Measurements from ENCODE around the gene KCTD11.
A peak's percentile ranks its signal among the peaks of the same experiment; 100 is the strongest.

Gene KCTD11

DNA sequence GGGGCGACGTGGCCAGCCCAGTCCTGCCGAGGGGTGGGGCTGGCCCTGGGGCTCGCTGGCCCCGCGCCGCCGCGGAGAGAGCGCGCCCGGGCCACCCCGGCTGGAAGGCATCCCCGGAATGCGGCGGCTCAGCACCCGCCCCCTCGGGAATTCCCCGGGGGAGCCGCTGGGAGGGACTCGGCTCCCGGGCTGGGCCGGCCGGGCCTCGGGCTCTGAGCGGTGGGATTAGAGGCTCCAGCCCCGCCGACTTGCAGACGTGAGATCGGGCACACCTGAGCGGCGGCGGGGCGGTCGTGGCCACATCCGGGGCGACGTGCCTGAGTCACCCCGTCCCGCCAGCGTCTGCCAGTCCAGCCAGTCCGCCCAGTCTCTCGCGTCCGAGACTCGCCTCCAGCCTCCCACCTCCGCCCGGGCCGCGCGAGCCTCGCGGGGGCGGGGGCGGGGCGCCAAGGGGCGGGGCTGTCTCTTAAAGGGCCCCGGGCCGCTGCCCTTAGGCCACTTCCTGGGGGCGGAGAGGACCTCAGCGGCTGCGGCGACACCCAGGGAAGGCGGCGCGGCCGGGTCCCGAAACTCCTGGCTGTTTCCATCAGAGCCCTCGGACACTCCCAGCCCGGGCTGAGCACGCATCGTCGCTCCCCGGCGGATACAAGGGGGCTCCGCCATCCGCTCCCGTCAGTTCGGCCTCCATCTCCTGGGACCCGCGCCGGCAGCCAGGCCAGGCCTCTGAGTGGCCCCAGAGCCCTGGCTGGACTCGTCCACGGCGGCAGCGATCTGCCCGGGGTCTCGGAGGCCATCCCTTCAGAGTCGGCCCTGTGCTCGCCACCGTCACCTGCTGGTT lies at the start of gene KCTD11:
Gene KCTD11 (plus strand): TSS at position 498 of the 838 bp plus-strand sequence.
- DNase-seq, result peak; percentile 17

DNA sequence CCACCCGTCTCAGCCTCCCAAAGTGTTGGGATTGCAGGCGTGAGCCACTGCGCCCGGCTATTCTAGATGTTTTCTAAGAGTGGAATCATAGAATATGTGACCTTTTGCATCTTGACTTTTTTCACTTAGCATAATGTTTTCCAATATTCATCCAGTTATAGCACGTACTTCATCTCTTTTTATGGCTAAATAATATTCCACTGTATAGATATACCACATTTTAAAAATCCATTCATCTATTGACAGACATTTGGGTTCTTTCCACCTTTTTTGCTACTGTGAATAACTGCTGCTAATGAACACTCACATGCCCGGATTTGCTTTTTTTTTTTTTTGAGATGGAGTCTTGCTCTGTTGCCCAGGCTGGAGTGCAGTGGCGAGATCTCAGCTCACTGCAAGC lies 47.8 kb upstream of the KCTD11 start:
- no peak for DNase-seq

DNA sequence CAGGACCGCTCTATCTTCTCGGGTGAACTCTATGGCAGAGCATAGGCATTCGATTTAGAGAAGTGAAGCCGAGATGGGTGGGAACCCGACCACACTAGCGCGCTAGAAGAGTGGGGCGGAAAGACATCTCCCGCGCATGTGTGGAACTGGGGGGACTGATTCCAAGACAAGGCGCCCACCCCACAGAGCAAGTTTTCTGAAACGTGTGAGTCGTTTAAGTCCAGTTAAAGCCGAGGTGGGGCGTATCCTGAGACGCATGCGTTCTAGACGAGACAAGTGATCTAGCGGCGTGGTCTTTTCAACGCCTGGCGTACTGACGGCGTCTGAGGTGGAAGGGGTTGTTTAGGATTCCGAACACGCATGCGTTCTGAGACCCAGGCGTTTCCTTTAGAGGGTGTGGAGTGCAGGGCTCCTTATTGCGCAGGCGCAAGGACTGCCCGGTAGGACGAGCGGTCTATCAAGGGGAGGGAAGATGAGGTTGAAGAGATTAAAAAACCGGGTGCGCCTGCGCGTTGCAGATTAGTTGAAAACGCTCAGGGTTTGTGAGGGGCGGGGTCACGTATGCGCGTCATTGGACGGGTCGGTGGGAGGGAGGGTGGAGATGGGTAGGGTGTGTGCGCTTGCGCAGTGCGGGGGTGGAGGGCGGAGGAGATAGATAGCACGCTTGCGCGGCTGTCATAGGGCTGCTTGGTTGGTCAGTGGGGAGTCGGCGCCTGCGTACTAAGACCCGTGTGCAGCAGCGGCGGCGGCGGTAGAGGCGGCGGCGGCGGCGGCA lies 44.9 kb upstream of the KCTD11 start, which contains the start of gene EIF5A:
Gene EIF5A (plus strand): TSS at position 718 of the 775 bp plus-strand sequence. CDS start 2,008 bp downstream, outside the sequence.
- peak; percentile 99 for DNase-seq

DNA sequence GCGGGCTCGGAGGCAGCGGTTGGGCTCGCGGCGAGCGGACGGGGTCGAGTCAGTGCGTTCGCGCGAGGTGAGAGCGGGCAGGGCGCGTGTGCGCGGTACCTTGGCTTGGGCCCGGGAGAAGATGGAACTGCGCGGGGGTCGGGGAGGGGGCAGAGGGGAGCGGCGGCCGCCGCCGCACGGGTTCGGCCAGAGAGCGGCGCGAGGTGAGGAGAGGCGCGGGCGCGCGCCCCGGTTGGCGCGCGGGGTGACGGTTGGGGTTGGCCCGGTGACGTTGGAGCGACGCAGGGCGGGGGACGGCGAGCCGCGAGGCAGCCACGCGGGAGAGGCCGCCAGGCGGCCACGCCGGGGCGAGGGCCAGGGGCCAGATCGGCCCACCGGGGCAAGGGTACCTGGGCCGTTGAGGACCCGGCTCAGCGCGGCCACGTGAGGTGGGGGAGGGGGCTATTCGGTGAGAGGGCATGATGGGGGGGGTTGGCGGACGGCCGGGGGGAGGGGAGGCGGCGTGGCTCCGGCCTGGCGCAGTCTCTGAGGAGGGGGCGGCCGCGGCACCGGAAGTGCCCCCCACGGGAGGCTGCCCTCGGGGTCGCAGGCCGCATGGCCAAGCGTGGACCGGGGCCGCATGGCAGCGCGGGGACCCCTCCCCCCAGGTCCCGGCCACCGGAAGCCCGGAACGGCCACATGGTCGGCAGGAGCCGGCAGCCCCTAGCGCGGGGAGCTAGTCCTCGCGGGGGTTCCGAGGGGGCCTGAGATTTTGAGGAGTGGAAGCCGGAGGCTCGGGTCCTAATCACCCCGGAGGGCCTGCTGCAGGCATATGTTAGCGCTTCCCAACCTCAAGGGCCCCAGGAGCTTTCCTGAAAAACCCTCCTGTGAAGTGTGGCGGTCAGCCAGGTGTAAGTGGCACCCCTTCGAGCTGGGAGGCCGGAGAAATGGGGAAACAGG lies 44.0 kb upstream of the KCTD11 start:
- no peak for DNase-seq

DNA sequence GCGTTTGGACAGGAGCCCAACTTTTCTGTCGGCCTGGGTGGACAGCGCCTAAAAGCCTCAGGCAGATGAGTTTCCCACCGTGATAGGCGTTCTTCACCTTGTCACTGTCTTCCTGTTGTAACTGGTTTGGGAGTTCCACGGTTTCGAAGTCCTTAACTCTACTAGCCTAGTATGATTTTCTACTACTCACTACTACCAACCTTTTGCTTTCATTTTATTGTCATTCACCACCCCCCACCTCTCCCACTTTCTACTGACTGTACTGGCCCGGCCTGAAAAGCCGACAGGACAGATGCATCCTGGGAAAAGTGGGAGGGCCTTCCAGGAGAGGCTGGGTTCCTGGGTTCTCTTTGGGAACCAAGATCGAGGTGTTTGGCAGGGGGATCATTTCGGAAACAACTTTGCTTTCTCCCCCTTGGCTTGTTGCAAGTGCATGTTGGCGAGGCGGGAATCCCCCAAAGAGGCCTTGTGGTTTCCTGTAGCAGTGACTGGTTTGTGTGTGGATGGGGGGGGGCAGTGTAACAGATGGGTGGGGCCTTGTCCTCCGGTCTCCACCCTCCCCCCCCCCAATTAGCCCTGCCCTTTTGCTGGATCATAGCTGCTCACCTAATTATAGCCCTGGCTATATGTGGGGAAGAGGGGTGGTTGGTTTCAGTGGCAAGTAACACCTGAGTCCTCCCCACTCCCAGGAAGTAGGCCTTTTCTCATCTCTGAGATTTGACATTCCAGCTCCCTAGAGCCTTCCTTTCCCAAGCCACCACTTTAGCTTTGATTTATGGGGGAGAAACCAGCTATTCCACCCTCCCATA lies 43.1 kb upstream of the KCTD11 start:
- peak; percentile 75 for DNase-seq

DNA sequence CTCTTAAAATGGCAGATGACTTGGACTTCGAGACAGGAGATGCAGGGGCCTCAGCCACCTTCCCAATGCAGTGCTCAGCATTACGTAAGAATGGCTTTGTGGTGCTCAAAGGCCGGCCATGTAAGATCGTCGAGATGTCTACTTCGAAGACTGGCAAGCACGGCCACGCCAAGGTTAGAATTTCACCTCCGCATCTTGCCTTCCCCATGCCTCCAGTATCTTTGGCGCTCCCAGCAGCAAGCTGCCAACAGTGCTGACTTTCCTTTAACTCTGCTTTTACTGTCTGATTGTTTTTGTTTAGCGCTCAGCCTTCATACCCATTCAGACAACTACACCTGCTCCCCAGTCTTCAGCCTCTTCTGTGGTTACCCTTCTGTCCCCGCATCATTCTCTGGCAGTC lies 42.3 kb upstream of the KCTD11 start:
- DNase-seq, result no peak

DNA sequence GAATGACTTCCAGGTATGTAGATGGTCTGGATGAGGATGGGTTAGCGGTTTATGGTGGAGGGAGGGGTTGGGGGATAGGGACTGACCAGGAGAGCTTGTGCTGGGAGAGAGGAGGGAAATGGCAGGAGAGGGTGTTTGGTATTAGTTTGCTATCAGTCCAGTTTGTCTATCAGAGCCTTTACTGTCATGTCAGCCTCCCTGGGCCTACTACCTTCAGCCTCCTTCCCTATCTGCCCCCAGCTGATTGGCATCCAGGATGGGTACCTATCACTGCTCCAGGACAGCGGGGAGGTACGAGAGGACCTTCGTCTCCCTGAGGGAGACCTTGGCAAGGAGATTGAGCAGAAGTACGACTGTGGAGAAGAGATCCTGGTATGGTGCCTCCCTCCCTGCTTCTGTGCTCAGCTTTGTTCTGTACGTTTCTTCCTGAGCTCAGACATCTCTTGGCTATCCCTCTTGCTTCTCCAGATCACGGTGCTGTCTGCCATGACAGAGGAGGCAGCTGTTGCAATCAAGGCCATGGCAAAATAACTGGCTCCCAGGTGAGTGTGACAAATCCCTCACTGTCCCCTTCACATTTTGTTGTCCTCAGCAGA lies 40.8 kb upstream of the KCTD11 start:
- no peak for DNase-seq

DNA sequence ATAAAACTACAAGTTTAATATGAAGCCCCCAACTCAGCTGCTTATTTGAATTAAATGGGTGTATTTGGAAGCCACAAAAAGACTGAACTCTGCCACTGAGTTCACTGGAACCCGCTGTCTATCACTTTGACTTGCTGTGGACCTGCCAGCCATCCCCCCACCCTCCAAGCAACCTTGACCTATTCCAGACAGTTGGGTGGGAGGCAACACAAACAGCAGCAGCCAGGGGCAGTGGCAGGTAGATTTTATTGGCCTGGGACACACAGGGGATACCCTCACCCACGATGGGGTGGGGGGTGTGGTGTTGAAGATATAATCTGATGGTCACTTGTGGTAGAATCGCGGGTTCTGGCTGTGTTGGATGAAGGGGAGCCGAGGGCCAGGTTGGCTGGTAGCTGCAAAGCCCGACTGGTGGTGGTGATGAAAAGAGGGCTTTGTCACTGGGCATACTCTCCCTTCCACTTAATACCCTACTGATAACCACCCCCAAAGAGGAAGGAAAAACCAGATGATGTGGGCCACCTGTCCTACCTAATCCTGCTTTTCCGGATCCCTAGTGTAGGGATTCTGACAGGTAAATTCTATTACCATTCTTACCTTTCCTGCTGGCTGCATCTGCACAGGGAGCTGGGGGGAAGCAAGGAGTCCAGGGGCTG lies 39.4 kb upstream of the KCTD11 start:
- DNase-seq, result no peak

DNA sequence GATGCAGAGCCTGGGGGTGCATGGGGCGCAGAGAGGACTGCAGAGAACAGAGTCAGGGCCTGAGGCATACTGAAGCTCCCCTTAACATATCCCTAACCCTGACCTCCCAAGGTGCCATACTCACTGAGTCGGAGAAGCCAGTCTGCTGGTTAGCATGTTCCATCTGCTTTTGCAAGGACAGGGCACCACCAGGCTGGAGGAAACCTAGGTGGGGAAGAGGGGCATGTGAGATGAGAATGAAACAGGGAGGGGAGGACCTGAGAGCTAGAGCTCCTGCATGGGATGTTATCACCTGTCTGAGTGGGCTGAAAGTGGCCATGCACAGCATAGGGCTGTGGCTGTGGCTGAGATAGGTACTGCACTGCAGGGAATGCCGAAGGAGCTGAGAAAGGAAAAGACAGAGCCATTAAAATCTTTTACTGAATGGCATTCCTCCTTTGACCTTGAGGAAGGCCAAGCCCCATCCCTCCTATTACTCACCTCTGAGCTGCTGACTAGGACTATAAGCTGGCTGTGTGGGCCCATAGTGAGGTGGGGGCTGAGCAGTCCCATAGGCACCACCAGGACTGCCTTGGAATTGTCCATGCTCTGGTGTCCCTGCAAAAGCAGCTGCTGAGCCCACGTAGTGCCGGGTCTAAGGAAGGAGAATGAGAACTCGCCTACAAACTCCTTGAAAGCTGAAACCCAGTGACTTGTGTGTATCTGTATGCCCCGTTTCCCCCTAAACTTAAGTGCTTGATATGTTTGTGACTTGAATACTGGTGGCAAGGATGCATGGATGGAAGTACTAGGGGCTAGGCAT lies 38.7 kb upstream of the KCTD11 start:
- no peak for DNase-seq

DNA sequence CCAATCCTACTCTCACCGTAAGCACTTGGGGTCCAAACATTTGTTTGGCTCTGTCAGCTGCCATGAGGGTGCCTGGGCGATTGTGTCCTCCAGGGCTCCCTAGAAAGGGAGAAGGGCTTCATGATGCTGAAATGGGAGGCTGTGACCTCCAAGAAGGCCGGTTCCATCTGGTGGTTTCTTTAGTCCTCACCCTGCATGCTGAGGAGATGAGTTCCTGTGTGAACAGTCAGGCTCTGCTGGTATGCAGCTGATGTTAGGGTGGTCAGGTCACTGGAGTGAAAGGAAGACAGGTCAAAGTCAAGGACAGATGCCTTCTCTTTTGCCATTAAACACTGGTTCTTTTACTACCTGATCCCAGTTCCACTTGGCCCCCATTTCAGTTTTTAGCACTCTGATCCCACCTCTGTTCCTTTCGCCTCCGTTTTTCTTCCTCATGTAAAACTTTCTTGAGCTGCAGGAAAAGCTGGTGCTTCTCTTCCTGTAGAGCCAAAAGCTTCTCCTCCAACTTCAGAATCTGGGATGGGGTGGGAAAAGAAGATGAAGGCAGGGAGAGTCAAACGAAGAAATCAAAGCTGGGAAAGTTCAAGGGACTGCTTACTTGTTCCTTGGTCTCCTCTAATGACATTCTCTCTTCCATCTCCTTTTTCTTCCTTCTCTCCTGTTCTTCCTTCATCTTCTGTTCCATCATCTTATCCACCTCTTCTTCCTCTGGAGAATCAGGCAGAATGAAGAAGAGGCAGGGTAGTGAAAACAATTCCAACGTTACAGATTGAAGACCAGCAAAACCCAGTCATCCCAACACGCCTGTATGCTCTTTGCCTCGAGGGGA lies 37.9 kb upstream of the KCTD11 start:
- DNase-seq, result no peak

DNA sequence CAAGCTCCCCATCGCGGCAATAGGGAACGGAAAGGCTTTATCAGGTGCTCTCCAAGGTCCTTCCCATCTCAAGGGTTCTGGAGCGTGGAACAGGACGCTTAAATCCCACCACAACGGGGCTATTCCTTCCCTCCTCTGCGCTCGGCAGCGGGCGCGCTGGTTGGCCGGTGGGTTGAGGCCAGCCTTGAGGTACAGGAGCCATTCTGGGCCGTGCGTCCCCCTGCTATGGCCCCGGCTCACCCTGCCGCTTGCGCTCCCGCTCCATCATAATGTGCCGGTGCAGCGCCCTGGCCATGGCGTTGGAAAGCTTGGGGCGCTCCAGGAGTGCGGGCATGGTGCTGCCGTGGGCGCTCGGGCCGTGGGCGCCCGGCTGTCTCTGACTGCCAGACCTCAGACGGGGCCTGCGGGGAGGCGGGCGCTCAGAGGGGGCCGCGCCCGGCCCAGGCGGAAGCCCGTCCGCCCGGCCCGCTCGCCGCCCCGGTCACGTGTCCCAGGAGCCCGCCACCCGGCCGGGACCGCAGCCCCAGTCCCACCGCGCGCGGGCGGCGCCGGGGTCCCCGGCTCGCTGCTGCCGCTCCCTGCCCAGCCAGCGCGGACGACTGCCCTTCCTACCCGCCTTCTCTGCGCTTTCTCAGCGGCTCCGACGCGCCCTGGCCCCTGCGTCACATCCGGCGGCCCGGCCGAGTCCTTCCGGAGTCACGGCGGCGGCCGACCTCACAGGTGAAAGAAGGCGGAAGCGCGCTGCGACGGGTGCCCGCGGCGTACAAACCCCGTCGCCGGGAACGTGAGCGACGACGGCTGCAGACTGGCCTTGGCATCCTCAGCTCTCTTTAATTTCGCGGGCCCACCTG lies 37.0 kb upstream of the KCTD11 start, which contains the start of gene GPS2:
Gene GPS2 (minus strand): TSS at position 642 of the 851 bp plus-strand sequence. CDS start 308 bp downstream, at position 334.
- DNase-seq, result peak; percentile 70

DNA sequence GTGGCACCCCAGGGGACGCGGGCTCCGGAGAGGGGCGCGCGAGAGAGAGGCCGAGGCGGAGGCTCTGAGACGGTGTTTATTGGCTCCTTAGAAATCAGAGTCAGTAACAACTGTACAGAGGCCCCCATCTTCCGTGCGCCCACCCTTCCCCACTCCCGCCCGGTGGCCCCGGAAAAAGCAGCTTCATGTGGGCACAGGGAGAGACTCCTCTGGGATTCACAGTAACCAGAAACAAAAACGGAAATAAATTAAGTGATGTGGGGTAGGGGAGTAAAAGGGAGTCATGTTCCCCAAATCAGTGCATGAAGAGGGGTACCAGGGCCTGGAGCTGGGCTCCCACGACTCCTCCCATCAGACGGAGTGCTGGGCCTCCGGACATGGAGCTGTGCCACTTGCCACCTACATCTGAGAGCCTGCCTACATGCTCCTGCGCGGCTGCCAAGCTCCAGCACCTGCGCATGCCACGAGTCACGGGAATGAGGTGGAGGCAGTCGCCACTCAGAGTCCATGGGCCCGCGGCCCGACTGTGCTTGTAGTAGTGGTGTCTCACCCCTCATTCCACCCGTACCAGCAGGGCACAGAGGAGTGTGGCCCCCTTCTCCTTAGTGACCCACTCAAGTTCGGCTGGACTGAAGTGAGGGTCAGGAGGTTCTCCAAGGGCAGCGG lies 36.3 kb upstream of the KCTD11 start:
- DNase-seq, result no peak

DNA sequence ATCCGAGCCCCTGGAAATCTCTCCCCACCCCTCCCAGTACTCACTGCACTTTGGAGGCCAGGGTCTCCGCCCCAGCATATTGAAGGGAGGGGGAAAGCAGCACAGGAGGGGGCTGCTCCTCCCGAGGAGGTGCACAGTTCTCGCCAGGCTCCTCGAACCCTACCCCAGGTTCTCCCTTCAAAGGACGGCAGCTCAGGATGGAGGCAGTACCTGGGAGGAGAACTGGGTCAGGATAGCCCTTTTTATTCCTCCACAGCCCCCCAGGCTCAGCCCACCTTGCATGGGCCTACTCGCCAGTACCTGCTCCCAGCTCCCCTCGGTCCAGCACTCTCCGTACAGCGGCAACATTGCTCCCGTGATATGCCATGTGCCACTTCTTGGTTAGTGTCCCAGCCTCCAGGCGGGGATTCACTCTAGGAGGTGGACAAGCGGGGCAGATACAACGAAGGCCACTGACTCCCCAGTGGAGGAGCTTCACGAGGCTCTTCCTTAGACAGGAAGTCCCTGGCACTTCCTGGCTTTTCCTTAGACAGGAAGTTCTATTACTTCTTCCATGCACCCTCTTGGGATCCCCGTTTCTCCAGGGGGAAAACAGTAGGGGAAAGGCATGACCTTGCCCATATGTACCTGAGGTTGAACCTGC lies 34.7 kb upstream of the KCTD11 start:
- DNase-seq, result no peak

DNA sequence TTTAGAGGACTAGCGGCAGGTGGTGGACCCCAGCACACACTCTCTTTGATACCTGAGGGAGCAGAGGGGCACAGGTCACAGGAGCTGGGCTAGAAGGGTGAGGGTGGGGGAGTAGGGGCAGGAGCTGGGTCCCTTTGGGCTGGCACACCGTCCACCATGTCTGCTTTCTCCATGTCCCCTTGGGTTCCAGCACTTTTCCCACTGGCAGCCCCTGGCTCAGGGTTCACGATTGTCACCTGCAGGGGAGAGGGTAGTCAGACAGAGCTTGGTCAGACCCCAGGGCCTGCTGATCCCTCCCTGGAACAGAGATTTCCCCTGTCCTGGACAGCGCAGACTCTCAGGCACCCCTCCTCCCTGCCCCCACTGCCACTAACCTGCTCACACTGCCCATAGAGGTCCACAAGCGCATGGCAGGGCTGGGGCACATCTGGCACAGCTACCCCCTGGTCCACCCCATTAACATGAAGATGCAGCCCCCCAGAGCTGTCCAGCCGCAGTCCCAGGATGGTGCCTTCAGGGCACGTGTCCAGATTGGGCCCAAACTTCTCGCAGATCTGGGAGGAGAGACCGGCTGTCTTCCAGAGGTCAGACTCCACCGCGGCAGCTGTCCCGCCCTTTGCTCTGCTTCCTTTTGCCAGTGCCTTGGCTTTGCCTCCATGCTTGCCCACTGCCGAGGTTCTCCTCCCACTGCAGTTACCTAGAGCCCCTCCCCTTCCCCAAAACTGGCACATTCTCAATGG lies 33.7 kb upstream of the KCTD11 start:
- no peak for DNase-seq

DNA sequence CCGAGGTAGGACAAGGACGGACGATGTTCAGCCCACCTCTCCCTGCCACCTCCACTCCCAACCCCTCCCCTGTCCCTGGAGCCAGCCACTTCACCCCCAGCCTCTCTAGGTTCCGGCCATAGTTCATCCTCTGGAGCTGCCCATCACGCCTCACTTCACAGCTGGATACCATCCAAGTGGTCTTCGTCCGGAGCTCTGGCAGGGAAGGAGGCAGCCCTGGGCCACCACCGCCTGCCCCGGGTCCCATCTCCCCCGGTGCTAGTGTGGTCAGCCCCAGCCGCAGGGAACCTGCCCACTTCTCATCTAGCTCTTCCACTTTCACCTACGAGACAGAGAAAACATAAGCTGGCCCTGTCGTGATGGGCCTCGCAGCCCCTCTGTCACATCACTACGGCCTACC lies 30.5 kb upstream of the KCTD11 start:
- no peak for DNase-seq

DNA sequence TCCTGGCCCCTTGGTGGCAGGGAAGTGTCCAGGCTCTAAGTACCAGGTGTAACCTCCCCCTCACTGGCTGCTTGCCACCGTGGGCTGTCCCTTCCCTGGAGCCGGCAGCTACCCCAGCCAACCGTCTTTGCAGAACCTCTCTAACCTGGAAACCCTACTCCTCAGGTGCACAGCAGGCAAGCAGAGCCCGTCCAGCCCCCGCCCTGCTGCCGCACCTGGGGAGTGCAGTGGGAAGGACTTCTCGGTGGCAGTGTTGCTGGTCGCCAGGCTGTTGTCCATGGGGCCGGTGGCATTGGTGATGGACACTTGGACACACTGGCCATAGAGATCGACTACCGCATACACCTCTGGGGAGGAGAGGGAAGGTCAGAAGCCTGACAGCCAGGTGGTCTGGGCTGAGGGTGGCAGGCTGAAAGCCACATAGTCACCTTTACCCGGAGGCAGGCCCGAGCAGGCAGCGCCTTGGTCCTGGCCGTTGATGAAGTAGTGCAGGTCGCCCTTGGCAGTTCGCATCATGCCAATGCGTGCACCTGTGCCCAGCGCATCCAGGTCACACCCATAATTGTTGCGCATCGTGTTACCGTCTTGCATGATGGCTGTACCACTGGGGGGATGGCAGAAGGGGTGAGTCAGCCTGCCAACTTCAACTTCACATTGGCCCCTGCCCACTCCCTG lies 29.3 kb upstream of the KCTD11 start:
- no peak for DNase-seq

Measured in NCI-H2227 treated with DMSO at 0.1 percent for 48 hours (cell line).